Measurements from ENCODE around the gene SMYD2.

DNA sequence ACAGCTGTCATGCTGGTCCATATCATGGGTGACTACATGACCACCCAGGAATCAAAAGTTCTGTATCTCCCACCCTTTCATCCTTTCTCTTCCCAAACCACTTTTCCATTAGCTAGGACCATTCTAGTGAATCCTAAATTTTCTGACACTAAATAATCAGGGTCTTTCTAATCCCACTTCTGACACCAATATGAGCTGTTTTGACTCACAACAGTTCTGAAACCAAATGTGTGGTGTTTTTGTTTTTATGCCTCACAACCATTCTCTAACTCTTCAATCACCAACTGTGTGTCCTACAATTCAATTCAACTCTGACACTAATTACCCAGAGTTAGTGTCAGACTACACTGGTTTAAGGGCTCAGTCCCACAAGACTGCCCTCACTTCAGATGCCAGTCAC lies 63.9 kb downstream of the SMYD2 start:
- no peak for TF ChIP-seq EZH2 (IDR thresholded peaks at IDR 0.05; ENCODE audit: borderline replicate concordance)
- TF ChIP-seq, protein P1, sequence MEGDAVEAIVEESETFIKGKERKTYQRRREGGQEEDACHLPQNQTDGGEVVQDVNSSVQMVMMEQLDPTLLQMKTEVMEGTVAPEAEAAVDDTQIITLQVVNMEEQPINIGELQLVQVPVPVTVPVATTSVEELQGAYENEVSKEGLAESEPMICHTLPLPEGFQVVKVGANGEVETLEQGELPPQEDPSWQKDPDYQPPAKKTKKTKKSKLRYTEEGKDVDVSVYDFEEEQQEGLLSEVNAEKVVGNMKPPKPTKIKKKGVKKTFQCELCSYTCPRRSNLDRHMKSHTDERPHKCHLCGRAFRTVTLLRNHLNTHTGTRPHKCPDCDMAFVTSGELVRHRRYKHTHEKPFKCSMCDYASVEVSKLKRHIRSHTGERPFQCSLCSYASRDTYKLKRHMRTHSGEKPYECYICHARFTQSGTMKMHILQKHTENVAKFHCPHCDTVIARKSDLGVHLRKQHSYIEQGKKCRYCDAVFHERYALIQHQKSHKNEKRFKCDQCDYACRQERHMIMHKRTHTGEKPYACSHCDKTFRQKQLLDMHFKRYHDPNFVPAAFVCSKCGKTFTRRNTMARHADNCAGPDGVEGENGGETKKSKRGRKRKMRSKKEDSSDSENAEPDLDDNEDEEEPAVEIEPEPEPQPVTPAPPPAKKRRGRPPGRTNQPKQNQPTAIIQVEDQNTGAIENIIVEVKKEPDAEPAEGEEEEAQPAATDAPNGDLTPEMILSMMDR (IDR thresholded peaks at IDR 0.05; ENCODE audit: poor library complexity) = no peak
- TF ChIP-seq EZH2phosphoT487 (IDR thresholded peaks at IDR 0.05; ENCODE audit: low read depth, severe bottlenecking, unreplicated experiment) = no peak
